H7 (cell line): ENCODE measurements around the gene PIK3IP1. TPM values are rescaled to one million over a fixed set of nuclear protein-coding genes. Genes with fewer than 3 reads are reported as not detected.
"Not testable (repeated sequence)": the region's sequence is repeated elsewhere in the genome, so short reads cannot be mapped to it uniquely, and the experiment has no call there.

Experiments used
- DNase-seq: peaks from one replicate; pipeline ENCODE4 v3.0.0; 2012
- H3K27me3 ChIP-seq: 2 replicates; pipeline ENCODE4 v1.6.0; 2011; ENCODE audit warnings: mild to moderate bottlenecking, low read length; ENCODE audit not compliant: control insufficient read depth, insufficient read depth
- H3K36me3 ChIP-seq: replicated peaks from 2 replicates; pipeline ENCODE4 v1.5.1; 2011; ENCODE audit warnings: low read length; ENCODE audit not compliant: control insufficient read depth, insufficient read depth
- H3K4me3 ChIP-seq: 2 replicates; pipeline ENCODE4 v1.5.1; 2011; ENCODE audit warnings: low read depth, mild to moderate bottlenecking, control low read depth, low read length, moderate library complexity; ENCODE audit not compliant: insufficient read depth
- total RNA-seq: library from RNA; depleted of rRNA; stranded (reverse); fragments of >200 nt; shearing (Covaris generic); gene quantifications from 2 replicates; pipeline ENCODE4 v1.2.3, GENCODE V29; 2014; rRNA removed

The PIK3IP1 gene
- total RNA-seq, 1 experiment from 2014 or later: 0.76 TPM

DNA sequence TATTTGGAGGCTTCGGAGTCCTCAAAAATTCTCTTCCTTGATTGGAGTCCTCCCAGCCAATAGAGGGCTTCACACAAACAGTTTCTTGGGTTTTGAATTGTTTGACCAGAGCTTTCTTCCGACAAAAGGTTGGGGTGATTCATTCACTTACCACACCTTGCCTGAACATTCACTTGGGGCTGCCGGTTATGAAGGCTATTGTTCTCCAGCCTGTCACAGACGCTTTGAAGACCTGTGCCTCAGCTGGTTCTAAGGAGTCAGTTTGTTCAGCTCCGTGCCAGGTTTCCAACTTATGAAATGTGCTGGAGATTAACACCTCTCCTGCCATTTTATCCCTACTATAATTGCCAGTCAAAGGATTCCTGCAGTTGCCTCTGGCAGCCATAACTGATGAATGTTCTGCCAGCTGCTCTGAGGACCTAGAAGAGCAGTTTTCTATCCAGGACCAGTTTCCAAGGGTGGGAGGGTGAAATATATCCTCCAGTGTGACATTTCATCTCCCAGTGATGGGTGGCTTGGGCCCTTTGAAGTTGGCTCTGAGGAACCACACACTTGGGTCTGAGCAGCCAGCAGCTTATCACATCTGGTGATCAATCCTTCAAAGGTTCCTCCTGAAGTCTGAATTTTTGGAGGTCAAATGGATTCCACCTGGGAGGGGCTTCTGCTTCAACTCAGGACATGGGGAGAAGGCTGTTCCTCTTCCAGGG lies 48.8 kb downstream of the PIK3IP1 start:
- Histone ChIP-seq H3K4me3 (no peak overlapping the region), H3K27me3 (no peaks in the 10 kb centered on the region), H3K36me3 (no peaks in the 10 kb centered on the region; the same call in 1 of the 2 replicates)
- DNase-seq: no peak

DNA sequence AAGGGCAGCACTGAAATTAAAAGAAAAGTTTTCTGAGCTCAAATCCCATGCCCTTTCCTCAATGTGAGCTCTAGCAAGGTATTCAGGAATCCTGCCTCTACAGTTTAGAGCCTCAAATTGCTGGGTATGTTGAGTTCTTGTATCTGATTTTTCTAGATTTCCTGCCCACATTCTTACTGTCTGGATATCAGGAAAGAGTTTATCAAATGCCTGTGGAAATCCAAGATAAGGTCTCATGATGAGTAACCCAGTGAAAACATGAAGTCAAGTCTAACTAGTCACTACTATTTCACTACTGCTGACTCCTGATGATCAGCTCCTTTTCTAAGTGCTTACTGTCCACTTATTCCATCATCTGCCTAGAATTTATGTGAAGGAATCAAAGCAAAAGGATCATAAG lies 50.4 kb downstream of the PIK3IP1 start:
- DNase-seq: no peak
- H3K36me3 ChIP-seq: no peaks in the 10 kb centered on the region
- no peaks in the 10 kb centered on the region for H3K27me3 ChIP-seq
- H3K4me3 ChIP-seq: no peak overlapping the region

DNA sequence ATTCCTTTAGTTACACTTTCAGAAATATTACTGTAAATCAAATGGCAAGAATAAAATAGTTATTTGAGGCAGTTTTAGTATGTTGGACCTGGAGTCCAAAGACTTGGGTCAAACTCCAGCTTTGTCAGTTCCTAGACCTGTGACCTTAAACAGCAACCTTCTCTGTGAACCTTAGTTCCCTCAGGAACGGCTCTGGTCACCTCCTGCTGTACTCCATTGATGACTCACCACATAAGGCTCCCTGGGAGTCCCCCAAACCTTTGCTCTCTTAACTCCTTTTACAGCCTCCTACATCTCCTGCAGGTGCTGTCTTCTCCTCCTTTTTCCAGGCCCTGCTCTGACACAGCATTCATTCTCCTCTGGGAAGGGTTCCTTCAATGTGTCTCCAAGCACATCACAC lies 51.1 kb downstream of the PIK3IP1 start:
- no peak for DNase-seq
- Histone ChIP-seq H3K4me3 (no peak overlapping the region), H3K27me3 (no peaks in the 10 kb centered on the region), H3K36me3 (no peaks in the 10 kb centered on the region; the same call in 1 of the 2 replicates)

DNA sequence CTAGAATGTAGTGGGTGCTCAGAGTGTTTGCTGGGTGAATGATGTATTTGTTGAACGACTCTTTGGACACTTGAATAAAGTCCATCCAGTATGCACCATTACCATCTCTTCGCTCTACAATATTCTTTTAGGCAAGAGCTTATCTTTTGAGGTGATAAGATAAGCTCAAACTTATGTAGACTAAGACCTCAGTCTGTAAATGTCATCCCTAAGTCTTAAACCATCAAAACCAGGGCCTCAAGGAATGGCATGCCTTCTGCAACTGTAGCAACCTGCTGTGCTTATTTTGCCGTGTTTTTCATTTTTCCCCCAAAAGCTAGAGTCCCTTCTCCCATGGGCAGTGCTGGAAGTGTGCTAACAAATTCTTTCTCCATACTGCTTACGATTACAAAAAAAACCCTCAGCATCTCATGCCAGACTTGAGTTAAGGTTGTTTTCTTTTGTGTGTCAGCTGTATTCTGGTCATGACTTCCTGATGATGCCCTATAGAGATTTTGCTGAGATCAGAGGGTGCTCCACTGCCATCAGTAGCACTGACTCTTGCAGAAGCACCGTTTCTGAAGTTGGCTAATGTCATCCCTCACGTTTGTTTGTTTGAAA lies 52.4 kb downstream of the PIK3IP1 start:
- H3K27me3 ChIP-seq: no peaks in the 10 kb centered on the region
- H3K36me3 ChIP-seq: no peaks in the 10 kb centered on the region; the same call in 1 of the 2 replicates
- no peak overlapping the region for H3K4me3 ChIP-seq
- no peak for DNase-seq

DNA sequence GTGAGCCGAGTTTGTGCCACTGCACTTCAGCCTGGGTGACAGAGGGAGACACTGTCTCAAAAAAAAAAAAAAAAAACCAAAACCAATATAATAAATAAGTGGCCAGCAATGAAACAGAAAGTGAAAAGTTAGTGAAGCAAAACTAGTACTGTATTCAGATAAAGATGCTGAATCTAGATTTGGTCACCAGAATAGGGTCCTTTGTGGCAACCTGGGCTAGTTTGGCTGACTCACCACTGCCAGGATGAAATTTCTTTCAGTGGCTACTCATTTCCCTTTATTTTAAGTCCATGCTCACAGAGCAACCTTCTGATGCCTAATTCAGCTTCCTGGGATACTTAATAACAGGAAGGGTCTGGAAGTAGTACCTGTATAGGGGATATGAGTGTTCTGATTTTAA lies 54.2 kb downstream of the PIK3IP1 start:
- H3K36me3 ChIP-seq: no peaks in the 10 kb centered on the region; the same call in 1 of the 2 replicates
- no peak for DNase-seq
- no peak overlapping the region for H3K4me3 ChIP-seq

DNA sequence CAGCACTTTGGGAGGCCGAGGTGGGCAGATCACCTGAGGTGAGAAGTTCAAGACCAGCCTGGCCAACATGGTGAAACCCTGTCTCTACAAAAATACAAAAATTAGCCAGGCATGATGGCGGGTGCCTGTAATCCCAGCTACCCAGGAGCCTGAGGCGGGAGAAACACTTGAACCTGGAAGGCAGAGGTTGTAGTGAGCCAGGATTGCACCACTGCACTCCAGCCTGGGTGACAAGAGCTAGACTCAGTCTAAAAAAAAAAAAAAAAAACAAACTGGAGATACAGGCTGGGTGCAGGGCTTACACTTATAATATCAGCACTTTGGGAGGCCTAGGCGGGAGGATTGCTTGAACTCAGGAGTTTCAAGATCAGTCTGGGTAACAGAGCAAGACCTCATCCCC lies 56.2 kb downstream of the PIK3IP1 start:
- H3K27me3 ChIP-seq, H3K4me3 ChIP-seq, H3K36me3 ChIP-seq, DNase-seq: not testable (repeated sequence)

More for the DNA sequence above, 54.2 kb downstream of the PIK3IP1 start:
- no peaks in the 10 kb centered on the region for H3K27me3 ChIP-seq

DNA sequence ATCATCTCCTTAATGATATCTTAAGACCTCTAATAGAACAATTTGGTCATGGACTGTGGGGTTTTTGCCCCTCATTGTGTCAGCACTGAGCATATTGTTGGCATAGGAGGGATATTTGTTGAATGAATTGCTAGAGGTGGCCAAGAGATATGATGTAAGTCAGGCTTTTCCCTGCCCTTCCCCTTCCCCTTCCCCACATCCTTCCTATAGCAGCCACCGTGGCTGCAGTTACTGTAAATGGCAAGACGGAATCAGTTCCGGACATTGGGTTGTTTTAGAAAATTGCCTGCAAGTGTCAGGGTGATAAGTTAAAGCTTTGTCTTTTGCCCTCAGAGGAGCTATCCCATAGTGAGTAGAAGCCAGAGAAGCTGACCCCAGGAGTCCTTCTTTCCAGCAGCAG lies 57.2 kb downstream of the PIK3IP1 start:
- Histone ChIP-seq H3K36me3 (no peaks in the 10 kb centered on the region; the same call in 1 of the 2 replicates), H3K4me3 (no peak overlapping the region), H3K27me3 (no peaks in the 10 kb centered on the region)
- no peak for DNase-seq

DNA sequence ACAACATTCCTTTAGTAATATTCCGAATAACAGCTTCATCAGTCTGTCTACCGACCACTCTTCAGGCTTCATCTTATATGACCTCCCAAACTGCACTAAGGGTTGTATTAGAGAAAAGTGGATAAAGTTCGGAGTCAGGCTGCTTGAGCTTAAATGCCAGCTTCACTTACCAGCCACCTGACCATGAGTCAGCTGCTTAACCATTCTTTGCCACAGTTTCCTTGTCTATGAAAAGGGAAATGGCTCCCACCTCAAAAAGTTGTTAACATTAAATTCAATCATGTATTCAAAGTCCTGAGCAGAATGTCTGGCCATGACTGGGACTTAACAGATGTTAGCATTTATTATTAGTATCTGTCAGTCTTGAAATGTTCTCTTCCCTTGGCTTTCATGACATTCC lies 59.3 kb downstream of the PIK3IP1 start:
- Histone ChIP-seq H3K36me3 (no peaks in the 10 kb centered on the region; the same call in 1 of the 2 replicates), H3K4me3 (no peak overlapping the region), H3K27me3 (no peaks in the 10 kb centered on the region)
- DNase-seq: no peak

Other genes starting within 250 kb of the PIK3IP1 start
- 10.7 and 21.0 TPM in 2 replicates for gene SMTN, start 211.2 kb downstream of the PIK3IP1 start, total RNA-seq
- gene SELENOM, start 184.9 kb downstream of the PIK3IP1 start, total RNA-seq: 14.6 and 22.4 TPM in 2 replicates
- 10.6 and 11.9 TPM in 2 replicates for gene INPP5J, start 169.5 kb downstream of the PIK3IP1 start, total RNA-seq
- gene PLA2G3, start 152.0 kb downstream of the PIK3IP1 start, total RNA-seq: 13.6 and 19.3 TPM in 2 replicates
- gene RNF185, start 132.3 kb downstream of the PIK3IP1 start, total RNA-seq: 23.1 and 24.2 TPM in 2 replicates
- 22.4 and 24.2 TPM in 2 replicates for gene LIMK2, start 80.2 kb downstream of the PIK3IP1 start, total RNA-seq
- gene PATZ1, start 53.9 kb upstream of the PIK3IP1 start, total RNA-seq: 43.0 and 44.2 TPM in 2 replicates
- gene DRG1, start 107.1 kb upstream of the PIK3IP1 start, total RNA-seq: 75.9 and 99.9 TPM in 2 replicates
- 9.5 and 13.2 TPM in 2 replicates for gene EIF4ENIF1, start 197.4 kb upstream of the PIK3IP1 start, total RNA-seq
- gene SFI1, start 204.0 kb upstream of the PIK3IP1 start, total RNA-seq: 8.5 and 18.2 TPM in 2 replicates